Measurements from ENCODE around the gene LCN10. TPM values are rescaled to one million over a fixed set of nuclear protein-coding genes. Genes with fewer than 3 reads are reported as not detected.
"Not testable (repeated sequence)": the region's sequence is repeated elsewhere in the genome, so short reads cannot be mapped to it uniquely, and the experiment has no call there.

LCN10 gene
- 10 to 100 TPM in 1 of 2 donors, 1 to 10 TPM in 1; 9.2 to 10.0 TPM for total RNA-seq
- long read RNA-seq, donor 1, partial matches to known transcripts = 3 of 4 reads
- long read RNA-seq, donor 1, other reads (novel, unspliced or antisense) = 0 of 4 reads
- long read RNA-seq, donor 2, partial matches to known transcripts = 3 of 6 reads
- long read RNA-seq, donor 2, other reads (novel, unspliced or antisense) = 2 of 6 reads

- no peak for DNase-seq (ENCODE audit: low spot score)
- intact Hi-C loops (cut with DNase I) = no loop called here
These were observed at the start of gene LCN10 for GRCh38 chr9:136742591-136743391. LCN10 (minus strand) TSS chr9:136742940; CDS start chr9:136742903, 37 bp downstream.

DNA sequence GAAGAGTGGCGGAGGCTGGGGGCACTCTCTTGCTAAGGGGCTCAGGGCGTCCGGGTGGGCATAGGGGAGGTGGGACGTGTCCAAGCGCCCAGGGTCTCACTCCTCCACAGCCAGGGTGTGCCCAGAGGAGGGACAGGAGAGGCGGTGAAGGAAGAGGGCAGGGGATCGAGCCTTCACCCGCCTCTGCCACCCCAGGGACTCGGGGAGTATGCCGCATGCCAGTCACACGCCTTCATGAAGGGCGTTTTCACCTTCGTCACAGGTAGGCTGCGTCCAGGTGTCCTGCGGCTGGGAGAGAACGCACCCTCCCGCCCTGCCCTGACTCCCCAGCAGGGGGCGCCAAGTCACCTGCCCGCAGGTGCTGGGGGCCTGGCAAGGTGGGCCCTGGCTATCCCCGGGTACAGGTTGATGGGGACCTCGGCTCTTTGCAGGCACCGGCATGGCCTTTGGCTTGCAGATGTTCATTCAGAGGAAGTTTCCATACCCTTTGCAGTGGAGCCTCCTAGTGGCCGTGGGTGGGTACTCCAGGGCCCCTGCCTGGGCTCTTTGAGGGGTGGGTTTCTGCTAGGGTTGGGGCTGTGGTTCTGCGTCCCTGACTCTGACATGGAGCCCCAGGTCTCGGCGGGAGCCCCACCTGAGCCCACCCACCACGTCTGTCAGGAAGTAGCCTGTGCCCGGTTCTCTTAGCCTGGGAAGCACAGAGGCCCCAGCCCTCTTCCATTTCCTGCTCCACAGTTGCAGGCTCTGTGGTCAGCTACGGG, 49.0 kb upstream of the LCN10 start:
- intact Hi-C loops (cut with DNase I) = loop anchor here in 1 of 2 donors (5.0 kb wide), 1 partner anchor 151 kb away; the partner anchor contains the start of gene FBXW5
- DNase-seq (ENCODE audit: low spot score) = peak; percentile 87

- DNase-seq (ENCODE audit: low spot score) = peak; percentile 100
- intact Hi-C loops (cut with DNase I) = loop anchor here in 1 of 2 donors (5.0 kb wide), 1 partner anchor 151 kb away; the partner anchor contains the start of gene FBXW5
These were observed 48.1 kb upstream of the LCN10 start, which contains the start of gene TMEM141 for GRCh38 chr9:136790640-136791515. TMEM141 (plus strand) TSS chr9:136791344; CDS start chr9:136791371, 27 bp downstream.

- no peak for DNase-seq (ENCODE audit: low spot score)
- intact Hi-C loops (cut with DNase I) = loop anchor here in 1 of 2 donors (5.0 to 10.0 kb wide), 2 partner anchors 238 to 275 kb away; partner anchors contain the start of gene ABCA2
These were observed 46.8 kb upstream of the LCN10 start for GRCh38 chr9:136789523-136789937.

DNA sequence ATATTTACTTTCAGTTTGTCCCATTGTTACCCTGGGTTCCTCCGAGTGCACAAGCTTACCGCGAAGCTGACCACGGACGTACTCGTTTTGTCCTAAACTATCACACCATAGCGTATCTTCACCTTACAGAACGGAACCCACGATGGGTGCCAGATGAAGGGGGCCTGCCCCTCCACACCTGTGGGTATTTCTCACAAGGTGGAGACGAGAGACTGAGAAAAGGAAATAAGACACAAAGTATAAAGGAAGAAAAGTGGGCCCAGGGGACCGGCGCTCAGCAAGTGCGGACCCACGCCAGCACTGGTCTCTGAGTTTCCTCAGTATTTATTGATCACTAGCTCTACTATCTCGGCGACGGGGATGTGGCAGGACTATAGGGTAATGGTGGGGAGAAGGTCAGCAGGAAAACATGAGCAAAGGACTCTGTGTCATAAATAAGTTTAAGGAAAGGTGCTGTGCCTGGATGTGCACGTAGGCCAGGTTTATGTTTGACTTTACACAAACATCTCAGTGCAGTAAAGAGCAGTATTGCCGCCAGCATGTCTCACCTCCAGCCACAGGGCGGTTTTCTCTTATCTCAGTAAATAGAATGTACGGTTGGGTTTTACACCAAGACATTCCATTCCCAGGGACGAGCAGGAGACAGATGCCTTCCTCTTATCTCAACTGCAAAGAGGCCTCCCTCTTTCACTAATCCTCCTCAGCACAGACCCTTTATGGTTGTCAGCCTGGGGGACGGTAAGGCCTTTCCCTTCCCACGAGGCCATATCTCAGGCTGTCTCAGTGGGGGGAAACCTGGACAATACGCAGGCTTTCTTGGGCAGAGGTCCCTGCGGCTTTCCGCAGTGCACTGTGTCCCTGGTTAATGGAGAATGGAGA, 46.1 kb upstream of the LCN10 start:
- intact Hi-C loops (cut with DNase I) = loop anchor here in 1 of 2 donors (5.0 to 10.0 kb wide), 2 partner anchors 238 to 276 kb away; partner anchors contain the start of gene ABCA2
- peak; percentile 67 for DNase-seq (ENCODE audit: low spot score)

- intact Hi-C loops (cut with DNase I) = loop anchor here (2.0 to 10.0 kb wide), 3 partner anchors 239 to 277 kb away; partner anchors contain the start of gene ABCA2 (in 1 of the 2)
- peak; percentile 88 for DNase-seq (ENCODE audit: low spot score)
These were observed 45.1 kb upstream of the LCN10 start for GRCh38 chr9:136787690-136788400.

DNA sequence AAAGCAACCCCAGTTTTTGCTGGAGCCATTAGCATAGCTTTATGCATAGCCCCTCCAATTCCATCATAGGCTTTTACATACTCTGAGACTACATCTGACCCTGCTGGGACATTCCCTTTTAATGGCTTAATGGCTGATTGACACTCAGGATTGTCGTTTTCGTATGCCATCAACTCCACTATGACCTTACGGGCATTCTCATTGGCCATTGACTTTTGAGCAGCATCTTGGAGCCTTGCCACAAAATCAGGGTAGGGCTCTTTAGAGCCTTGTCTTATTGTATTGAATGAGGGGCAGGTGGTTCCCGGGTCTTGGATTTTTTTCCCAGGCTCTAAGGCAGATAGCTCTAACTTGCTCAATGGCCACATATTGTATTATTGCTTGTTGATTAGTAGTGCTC, 44.2 kb upstream of the LCN10 start:
- DNase-seq (ENCODE audit: low spot score) = not testable (repeated sequence)
- intact Hi-C loops (cut with DNase I) = loop anchor here (2.0 to 10.0 kb wide), 3 partner anchors 240 to 278 kb away; partner anchors contain the start of gene ABCA2 (in 1 of the 2)

DNA sequence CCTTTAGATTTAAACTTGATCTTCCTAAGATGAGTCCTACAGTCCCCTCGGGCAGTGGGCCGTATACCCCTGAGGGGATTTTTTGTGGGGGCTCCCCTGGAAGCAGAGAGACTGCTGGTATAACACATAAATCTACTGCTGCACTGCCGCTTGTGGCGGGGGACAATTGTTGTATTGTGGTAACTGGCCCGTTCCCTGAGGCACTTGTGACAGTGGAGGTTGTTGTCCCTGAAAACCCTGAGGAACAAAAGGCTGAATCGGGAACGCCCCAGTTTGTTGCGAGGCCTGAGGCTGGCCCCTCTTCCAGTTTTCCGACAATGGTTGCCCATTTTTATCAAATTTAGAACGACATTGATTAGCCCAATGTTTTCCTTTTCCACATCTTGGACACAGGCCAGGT, 43.7 kb upstream of the LCN10 start:
- DNase-seq (ENCODE audit: low spot score) = peak; percentile 40
- intact Hi-C loops (cut with DNase I) = loop anchor here (2.0 to 10.0 kb wide), 3 partner anchors 240 to 278 kb away; partner anchors contain the start of gene ABCA2 (in 1 of the 2)

DNA sequence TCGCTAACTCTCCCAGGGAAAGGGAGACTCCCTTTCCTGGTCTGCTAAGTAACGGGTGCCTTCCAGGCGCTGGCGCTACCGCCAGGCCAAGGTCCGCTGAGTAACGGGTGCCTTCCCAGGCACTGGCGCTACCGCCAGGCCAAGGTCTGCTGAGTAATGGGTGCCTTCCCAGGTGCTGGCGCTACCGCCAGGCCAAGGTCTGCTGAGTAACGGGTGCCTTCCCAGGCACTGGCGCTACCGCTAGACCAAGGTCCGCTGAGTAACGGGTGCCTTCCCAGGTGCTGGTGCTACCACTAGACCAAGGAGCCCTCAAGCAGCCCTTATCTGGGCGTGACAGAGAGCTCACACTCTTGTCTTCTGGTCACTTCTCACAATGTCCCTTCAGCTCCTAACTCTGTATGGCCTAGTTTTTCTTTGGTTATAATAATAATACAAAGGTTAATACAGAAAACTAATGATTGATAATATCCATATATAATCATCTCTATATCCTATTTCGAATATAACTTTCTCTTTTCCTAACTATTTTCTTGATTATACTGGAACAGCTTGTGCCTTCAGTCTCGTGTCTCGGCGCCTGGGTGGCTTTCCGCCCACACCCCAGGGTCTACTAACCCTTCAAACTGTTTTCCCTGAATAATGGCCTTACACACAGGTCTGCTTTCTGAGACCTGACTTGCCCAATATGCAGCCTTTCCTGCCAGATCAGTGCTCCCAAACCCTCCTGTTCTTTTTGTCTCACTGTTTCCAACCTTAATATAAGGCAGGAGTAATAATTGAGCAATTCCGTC, 43.0 kb upstream of the LCN10 start:
- intact Hi-C loops (cut with DNase I) = loop anchor here (2.0 to 10.0 kb wide), 4 partner anchors 241 to 279 kb away; partner anchors contain the start of gene ABCA2 (in 1 of the 2)
- peak; percentile 32 for DNase-seq (ENCODE audit: low spot score)

GRCh38 chr9:136784997-136785361, 42.2 kb upstream of the LCN10 start:
- intact Hi-C loops (cut with DNase I) = loop anchor here (2.0 to 10.0 kb wide), 3 partner anchors 242 to 280 kb away; partner anchors contain the start of gene ABCA2 (in 1 of the 2)
- DNase-seq (ENCODE audit: low spot score) = peak; percentile 57

- intact Hi-C loops (cut with DNase I) = loop anchor here (2.0 to 10.0 kb wide), 2 partner anchors 250 to 280 kb away; no protein-coding TSS in a partner anchor
- no peak for DNase-seq (ENCODE audit: low spot score)
These were observed 41.7 kb upstream of the LCN10 start for GRCh38 chr9:136784249-136784996.

- intact Hi-C loops (cut with DNase I) = loop anchor here in 1 of 2 donors (10.0 kb wide), 1 partner anchor 282 kb away; no protein-coding TSS in a partner anchor
- DNase-seq (ENCODE audit: low spot score) = no peak
These were observed 39.7 kb upstream of the LCN10 start for GRCh38 chr9:136782452-136782851.

- intact Hi-C loops (cut with DNase I) = loop anchor here in 1 of 2 donors (10.0 kb wide), 1 partner anchor 285 kb away; no protein-coding TSS in a partner anchor
- DNase-seq (ENCODE audit: low spot score) = no peak
These were observed 37.1 kb upstream of the LCN10 start for GRCh38 chr9:136779808-136780207.

- intact Hi-C loops (cut with DNase I) = no loop called here
These were observed 34.6 kb upstream of the LCN10 start for GRCh38 chr9:136777359-136777758.

GRCh38 chr9:136776947-136777346, 34.2 kb upstream of the LCN10 start:
- DNase-seq (ENCODE audit: low spot score) = peak; percentile 55
- intact Hi-C loops (cut with DNase I) = no loop called here

More at GRCh38 chr9:136777359-136777758, 34.6 kb upstream of the LCN10 start:
- peak; percentile 70 for DNase-seq (ENCODE audit: low spot score)
